GM21717 (cell line): Measurements from ENCODE around the gene AGAP9.
"Not testable (repeated sequence)": the region's sequence is repeated elsewhere in the genome, so short reads cannot be mapped to it uniquely, and the experiment has no call there.

ENCODE experiments used
- ATAC-seq: cut with Tn5 transposase; IDR thresholded peaks from one replicate; pipeline ENCODE4 v1.9.1; 2021; ENCODE audit warnings: mild to moderate bottlenecking, moderate library complexity; ENCODE audit not compliant: unreplicated experiment

The AGAP9 gene

DNA sequence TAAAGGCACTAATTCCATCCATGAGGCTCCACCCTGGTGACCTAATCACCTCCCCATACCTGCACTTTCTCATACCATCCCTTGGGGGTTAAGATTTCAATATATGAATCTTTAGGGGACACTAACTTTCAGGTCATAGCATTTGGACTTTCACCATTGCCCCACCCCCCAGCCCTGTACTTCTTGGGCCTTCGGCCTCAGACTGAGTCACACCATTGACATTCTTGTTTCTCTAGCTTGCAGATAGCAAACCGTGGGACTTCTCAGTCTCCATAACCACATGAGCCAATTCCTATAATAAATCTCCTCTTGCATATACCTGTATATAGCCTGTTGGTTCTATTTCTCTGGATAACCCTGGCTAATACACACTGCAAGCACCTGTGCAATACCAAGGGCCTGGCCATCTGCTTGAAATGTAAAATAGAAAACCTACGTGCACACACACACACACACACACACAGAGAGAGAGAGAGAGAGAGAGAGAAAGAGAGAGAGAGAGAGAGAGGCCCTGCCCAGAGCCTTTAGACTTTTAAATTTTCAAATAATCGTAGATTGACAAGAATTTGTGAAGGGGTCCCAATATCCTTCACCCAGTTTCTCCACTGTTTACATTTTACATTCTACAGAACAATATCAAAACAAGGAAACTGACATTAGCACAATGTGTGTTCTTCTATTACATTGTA lies 64.8 kb downstream of the AGAP9 start:
- ATAC-seq: no peak

DNA sequence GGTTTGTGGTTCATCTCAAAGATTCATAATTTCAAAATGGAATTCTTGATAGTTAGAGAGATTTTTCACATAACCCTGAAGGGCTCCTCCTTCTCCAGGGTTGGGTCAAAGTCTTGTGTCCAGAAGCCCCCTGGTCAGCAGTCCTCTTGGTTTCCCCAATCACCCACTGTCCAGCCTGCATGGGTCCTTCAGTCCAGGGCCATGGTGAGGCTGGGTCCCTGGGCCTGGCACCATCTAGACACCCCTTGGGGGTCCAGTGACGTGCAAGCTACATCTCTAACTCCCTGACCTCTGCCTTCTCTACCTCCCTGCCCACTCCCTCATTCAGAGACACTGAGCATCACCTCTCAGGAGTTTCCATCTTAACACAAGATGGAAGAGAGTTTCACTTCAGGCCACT lies 65.6 kb downstream of the AGAP9 start:
- ATAC-seq: no peak

DNA sequence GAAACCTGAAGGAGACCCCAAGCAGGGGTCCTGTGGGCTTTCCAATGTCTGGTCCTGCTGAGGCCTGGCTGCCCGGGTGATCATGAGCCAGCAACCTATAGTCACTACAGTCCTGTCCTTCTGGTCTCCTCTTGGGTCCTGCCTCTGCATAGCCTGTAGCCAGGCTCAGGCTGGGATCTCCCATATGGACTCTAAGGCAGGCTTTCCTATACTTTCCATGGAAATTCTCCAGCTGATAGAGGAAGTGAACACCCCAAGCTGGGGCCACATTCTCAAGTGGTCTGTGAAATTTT lies 66.0 kb downstream of the AGAP9 start:
- ATAC-seq: no peak

GRCh38 chr10:47456794-47457527 lies 66.5 kb downstream of the AGAP9 start:
- no peak for ATAC-seq

GRCh38 chr10:47456079-47456785 lies 67.2 kb downstream of the AGAP9 start:
- no peak for ATAC-seq

DNA sequence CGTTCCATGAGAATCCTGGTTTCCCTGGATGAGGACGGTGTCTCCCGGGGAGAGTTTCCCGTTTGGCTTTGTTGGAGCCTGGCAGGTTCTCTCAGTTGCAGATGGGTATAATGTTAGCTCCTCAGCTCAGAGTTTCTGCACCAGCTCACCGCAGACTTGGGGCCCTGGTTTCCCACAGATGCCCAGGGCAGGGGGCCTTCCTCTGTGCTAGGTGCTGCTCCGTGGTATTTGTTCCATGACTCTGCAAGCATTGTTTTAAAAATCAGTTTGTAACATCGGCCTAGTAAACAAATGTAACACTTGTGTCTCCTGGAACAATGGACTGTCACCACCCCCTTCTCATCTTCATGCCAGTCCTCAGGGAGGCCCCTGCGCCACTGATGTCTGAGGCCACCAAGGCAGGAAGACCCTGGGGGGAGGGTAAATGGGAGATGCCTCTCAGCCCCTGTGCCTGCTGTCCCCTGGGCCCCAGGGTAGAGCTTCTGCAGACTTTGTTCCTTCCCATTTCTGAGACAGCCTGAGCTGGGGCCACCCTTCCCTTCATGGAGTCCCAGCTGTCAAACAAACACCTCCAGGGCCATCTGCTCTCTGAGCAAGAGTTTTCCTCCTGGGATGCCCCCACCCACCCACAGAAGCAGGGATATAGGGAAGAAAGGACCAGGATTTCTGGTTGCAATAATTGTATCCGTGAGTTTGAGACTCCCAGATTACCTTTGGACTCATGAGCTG lies 67.9 kb downstream of the AGAP9 start:
- ATAC-seq: not testable (repeated sequence)

GRCh38 chr10:47454780-47455058 lies 68.7 kb downstream of the AGAP9 start:
- ATAC-seq: no peak

GRCh38 chr10:47454008-47454779 lies 69.2 kb downstream of the AGAP9 start:
- ATAC-seq: no peak

GRCh38 chr10:47453141-47454007 lies 70.1 kb downstream of the AGAP9 start:
- no peak for ATAC-seq

GRCh38 chr10:47452495-47453140 lies 70.8 kb downstream of the AGAP9 start:
- ATAC-seq: no peak

DNA sequence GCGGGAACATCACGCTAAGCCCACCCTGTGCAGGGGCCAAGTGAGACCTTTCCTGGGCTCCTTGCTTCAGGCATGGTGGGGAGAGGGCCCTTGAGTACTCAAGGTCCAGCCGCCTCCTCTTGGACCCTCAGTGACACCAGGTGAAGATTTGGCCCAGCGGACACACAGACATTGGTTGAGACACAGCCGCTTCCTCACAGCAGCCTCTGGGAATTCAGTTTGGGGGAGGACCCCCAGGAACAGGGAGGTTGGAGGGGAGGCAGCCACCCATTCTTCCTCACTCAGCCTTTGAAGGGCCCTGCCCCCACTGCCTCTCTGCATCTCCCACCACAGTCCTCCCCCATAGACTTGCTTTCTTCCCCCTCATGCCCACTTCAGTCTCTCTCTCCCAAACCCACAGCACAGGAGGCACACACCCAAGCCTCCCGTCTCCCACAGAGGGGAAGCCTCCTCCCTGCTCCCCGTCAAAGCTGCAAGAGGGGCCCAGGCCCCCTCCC lies 71.4 kb downstream of the AGAP9 start:
- ATAC-seq: no peak
